GM19397 (cell line): ENCODE results near the gene AKAP11.
"Not testable (repeated sequence)": the region's sequence is repeated elsewhere in the genome, so short reads cannot be mapped to it uniquely, and the experiment has no call there.

Experiments used
- ATAC-seq: cut with Tn5 transposase; IDR thresholded peaks from one replicate; pipeline ENCODE4 v1.9.1; 2021; ENCODE audit warnings: mild to moderate bottlenecking, moderate library complexity; ENCODE audit not compliant: unreplicated experiment

AKAP11 gene, protein sequence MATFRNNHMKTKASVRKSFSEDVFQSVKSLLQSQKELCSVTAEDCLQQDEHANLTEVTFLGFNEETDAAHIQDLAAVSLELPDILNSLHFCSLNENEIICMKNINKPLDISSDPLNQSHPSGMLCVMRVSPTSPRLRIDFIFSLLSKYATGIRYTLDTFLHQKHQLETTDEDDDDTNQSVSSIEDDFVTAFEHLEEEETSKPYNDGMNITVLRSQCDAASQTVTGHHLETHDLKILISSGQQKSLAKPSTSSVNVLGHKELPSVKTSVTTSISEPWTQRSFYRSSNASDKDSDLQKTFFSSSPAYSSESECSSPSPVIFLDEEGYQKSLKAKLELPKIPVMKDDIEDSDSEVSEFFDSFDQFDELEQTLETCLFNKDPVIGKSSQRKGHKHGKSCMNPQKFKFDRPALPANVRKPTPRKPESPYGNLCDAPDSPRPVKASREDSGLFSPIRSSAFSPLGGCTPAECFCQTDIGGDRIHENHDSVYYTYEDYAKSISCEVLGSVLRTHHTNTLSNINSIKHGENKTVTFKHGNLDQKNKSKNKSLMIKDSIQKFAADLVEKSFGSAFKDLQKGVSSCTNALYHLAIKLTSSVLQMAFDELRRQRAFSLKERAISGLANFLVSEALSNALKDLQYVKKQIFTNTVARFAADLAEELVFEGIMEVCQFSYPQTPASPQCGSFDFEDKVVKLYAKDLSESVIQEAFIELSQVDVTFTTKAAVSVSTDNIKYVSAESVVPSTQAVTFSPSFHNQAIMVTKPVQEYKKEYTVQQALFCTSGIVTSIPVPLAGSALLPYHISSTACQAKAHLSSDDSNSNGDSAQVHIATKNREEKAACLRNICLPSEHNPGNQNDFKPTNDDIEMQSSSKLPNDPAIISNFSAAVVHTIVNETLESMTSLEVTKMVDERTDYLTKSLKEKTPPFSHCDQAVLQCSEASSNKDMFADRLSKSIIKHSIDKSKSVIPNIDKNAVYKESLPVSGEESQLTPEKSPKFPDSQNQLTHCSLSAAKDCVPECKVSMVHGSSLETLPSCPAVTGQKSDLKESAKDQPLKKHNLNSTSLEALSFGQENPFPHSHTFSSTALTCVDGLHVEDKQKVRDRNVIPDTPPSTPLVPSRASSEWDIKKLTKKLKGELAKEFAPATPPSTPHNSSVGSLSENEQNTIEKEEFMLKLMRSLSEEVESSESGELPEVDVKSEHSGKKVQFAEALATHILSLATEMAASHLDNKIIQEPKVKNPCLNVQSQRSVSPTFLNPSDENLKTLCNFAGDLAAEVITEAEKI (N-terminal part only)

DNA sequence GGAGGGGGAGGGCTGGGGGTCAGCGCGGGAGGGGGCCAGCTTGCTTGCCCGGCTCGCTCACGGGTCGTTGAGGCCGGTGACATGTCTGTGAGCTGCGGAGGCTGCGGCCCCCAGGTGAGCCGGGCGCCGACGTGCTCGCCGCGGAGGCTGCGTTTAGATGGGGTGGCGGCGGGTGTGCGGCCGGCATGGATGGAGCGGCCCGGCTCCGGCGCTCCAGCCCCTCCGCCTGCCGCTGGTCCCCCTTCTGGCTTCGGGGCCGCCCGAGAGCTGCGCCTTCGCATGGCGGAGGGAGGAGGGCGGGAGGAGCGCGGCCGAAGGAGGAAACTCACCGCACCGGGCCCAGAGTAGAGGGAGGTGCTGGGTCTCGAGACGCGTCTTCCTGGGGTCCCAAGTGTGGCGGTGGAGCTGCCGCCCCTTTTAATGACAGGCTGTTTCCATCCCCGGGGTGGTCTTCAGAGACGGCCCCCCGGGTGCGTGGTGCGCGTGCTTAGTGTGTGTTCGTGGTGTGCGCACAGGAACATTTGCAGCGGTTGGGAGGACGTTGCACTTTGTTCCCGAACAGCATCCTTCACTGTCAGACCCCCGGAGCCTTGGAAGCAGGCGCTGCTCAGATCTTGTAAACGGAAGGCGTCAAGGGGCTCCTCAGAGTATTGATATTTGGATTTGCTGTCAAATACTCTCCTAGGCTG is at the start of gene AKAP11:
TSS of gene AKAP11 (plus strand) at position 38 of the 689 bp plus-strand sequence. CDS start 14,197 bp downstream, outside the sequence.
- ATAC-seq = peak; percentile 32

DNA sequence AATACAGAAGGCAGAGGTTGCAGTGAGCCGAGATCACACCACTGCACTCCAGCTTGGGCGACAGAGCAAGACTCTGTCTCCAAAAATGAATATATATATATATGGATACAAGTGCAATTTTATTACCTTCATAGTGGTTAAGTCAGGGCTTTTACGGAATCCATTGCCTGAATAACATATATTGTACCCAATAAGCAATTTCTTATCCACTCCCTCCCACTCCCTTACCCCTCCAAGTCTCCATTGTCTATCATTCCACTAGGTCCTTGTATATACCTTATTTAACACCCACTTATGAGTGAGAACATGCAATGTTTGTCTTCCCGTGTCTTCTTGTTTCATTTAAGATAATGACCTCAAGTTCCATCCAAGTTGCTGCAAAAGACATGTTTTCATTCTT is 48.3 kb upstream of the AKAP11 start:
- ATAC-seq = no peak

DNA sequence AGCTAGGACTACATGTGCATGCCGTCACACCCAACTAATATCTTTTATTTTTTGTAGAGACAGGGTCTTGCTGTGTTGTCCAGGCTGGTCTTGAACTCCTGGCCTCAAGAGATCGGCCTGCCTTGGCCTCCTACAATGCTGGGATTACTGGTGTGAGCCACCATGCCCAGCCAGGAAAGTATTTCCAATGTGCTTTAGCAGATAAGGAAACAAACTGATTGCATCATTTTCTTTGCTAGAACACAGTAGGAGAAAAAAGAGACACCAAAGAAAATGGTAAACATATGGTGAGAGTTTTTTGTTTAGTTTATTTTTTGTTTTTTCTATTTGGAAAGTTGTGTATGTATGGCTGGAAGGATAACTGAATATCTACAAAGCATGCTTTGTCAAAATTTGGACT is 46.9 kb upstream of the AKAP11 start:
- ATAC-seq = no peak

- ATAC-seq = not testable (repeated sequence)
These were observed 45.2 kb upstream of the AKAP11 start for GRCh38 chr13:42226759-42227158.

- ATAC-seq = no peak
These were observed 43.4 kb upstream of the AKAP11 start for GRCh38 chr13:42228527-42228926.

DNA sequence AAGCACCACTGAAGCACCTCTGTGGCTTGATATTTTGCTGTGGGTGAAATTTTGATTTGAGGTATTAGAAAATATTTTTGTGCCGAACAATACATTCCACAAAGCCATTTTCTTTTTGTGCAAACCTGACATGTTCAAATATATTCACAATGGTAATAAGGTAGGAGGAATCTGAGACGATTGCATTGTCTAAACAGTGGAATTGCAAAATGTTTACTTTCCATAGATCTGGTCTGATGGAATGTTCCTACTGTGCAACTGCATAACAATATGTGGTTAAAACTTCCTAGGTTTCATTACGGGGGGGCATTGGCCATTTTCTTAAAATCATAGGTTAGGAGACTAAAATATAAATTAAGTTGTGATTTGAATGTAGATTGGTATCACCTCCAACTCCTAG is 42.7 kb upstream of the AKAP11 start:
- no peak for ATAC-seq

GRCh38 chr13:42232671-42233070 is 39.3 kb upstream of the AKAP11 start:
- ATAC-seq = no peak

GRCh38 chr13:42233726-42234125 is 38.2 kb upstream of the AKAP11 start:
- ATAC-seq = no peak

DNA sequence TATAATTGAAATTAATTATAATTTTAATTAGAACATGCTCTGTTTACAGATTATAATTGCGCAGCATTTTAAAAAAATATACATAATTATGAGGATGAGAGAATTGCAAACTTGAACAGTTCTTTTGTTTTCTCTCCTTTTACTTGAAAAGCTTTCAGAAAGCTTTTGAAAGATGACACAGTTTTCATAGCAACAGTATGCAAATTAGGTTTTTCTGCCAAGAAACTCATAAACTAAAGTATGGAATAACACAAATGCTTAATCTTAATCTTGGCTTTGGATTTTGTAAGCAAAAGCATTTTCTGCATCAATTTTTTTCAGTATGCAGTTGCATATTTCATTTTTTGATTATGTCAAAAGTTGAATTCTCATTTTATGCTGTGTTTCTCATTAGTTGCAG is 32.8 kb upstream of the AKAP11 start:
- no peak for ATAC-seq

DNA sequence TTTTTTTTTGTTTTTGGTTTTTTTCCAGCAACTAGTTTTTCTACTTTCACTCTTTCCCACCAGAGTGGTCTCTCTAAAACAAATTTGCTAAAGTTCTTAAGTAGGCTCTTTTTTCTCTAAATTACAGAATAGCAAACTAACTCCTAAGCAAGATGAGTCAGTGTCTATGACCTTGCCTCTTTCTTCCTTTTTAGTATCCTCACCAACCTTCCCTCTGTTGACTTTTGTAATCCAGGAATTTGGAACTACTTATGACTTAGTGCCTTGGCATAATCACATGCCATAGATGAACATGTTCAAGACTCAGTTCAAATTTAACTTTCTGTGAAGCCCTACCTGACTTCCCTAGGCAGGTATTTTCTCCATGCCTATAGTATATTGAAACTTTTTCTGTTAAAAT is 32.3 kb upstream of the AKAP11 start:
- no peak for ATAC-seq

- ATAC-seq = no peak
These were observed 25.4 kb upstream of the AKAP11 start for GRCh38 chr13:42246541-42246940.

DNA sequence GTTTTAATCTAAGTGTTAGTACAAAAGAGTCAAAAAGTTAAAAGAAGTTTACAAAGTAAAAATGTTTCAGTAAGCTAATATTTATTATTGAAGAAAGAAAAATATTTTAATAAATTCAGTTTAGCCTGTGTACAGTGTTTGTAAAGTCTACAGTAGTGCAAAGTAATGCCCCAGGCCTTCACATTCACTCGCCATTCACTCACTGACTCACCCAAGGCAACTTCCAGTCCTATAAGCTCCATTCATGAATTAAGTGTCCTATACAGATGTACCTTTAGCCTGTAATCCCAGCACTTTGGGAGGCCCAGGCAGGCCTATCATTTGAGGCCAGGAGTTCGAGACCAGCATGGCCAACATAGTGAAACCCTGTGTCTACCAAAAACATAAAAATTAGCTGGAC is 24.1 kb upstream of the AKAP11 start:
- ATAC-seq = no peak

- ATAC-seq = no peak
These were observed 16.1 kb upstream of the AKAP11 start for GRCh38 chr13:42255886-42256285.

- no peak for ATAC-seq
These were observed 13.2 kb upstream of the AKAP11 start for GRCh38 chr13:42258747-42259146.

- ATAC-seq = no peak
These were observed 12.4 kb upstream of the AKAP11 start for GRCh38 chr13:42259515-42259914.

- no peak for ATAC-seq
These were observed 10.9 kb upstream of the AKAP11 start for GRCh38 chr13:42260903-42261654.

DNA sequence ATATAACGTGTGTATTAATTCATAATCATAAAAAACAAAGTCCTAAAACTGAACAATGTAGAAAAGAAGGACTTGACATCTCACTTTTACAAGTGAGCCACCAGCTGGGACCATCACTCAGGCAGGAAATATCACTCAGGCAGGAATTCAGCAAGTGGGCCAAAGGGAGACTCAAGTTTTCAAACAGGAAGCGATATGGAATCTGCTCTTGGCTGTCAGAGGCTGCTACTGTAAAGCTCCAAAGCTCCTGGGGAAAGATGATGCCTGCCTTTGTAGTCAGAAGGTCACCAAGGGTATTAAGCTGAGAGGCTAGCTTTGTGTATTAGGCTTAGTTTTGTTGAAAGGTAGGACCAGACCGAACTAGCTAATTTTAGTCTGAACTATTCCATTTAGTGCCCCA is 5.5 kb upstream of the AKAP11 start:
- no peak for ATAC-seq

GRCh38 chr13:42270160-42270856 is 1.6 kb upstream of the AKAP11 start:
- ATAC-seq = no peak

DNA sequence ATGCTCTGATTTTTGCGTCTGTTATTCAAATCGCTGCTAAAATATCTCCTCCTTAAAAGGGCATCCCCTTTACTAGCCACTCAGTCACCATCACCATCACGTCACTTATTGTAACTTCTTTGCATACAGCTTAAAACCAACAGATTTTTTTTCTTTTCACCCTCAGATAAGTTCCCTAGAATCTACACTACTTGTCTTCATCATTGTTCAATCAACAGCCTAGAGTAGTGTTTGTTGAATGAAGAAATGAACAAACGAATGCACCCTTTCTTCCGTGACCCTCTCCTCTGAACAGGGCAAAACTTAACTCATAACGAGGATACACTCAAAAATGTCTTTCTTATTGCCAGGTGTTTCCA is 1.1 kb upstream of the AKAP11 start:
- no peak for ATAC-seq
